Activated T-cell treated with anti-CD3 and anti-CD28 coated beads, Interleukin-2, amount 50 U/mL, for 1 hour (primary cell): ENCODE results near the gene ENKUR.

ENCODE experiments used
- DNase-seq: peaks from one replicate; pipeline ENCODE4 v3.0.0-alpha.2; 2020

ENKUR gene

GRCh38 chr10:24938525-24938924, 77.4 kb downstream of the ENKUR start:
- no peak for DNase-seq

GRCh38 chr10:24938076-24938475, 77.9 kb downstream of the ENKUR start:
- no peak for DNase-seq

- DNase-seq = no peak
These were observed 80.3 kb downstream of the ENKUR start for GRCh38 chr10:24935504-24936292.
